ENCODE data around the gene LRRFIP2.

DNA sequence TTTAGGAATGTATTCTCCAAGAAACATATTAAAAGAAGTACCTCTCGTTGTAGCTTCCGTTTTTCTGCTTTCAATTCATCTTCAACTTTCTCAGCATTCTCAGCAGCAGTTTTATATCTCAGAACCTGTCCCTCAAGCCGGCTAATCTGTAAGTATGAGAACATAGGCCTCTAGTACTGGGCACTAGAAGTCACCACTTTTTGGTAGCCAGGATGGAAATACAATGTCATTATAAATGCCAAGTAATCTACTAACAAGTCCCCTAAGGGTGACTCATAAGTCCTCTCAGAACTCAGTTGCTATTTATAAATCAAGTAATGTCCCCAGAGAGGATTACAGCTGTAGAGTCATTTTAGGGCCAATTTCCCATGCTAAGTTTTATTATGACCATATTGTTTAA, 120.0 kb downstream of the LRRFIP2 start:
- TF ChIP-seq, protein P1, sequence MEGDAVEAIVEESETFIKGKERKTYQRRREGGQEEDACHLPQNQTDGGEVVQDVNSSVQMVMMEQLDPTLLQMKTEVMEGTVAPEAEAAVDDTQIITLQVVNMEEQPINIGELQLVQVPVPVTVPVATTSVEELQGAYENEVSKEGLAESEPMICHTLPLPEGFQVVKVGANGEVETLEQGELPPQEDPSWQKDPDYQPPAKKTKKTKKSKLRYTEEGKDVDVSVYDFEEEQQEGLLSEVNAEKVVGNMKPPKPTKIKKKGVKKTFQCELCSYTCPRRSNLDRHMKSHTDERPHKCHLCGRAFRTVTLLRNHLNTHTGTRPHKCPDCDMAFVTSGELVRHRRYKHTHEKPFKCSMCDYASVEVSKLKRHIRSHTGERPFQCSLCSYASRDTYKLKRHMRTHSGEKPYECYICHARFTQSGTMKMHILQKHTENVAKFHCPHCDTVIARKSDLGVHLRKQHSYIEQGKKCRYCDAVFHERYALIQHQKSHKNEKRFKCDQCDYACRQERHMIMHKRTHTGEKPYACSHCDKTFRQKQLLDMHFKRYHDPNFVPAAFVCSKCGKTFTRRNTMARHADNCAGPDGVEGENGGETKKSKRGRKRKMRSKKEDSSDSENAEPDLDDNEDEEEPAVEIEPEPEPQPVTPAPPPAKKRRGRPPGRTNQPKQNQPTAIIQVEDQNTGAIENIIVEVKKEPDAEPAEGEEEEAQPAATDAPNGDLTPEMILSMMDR (conservative IDR thresholded peaks at IDR 0.05): no peak
- no peak for TF ChIP-seq EZH2 (IDR thresholded peaks at IDR 0.05; ENCODE audit: low read depth)

Data from PC-9 (cell line).